Measurements from ENCODE around the gene EN2. TPM values are rescaled to one million over a fixed set of nuclear protein-coding genes. Genes with fewer than 3 reads are reported as not detected.

EN2 gene
- total and polyA plus RNA-seq, 8 donors = not detected

GRCh38 chr7:155429651-155430050 lies 28.3 kb upstream of the EN2 start:
- no peaks in the 10 kb centered on the region for H3K9me3 ChIP-seq
- DNase-seq (peak in 2 of 6 donors; percentile 16 to 20), ATAC-seq (no peak), FAIRE-seq (no peak)
- intact Hi-C loops (cut with DNase I) = no loop called here
- WGBS, 2 donors = 61 to 65% methylated on average over 6 of the region's 6 CpGs
- no peaks in the 10 kb centered on the region for H3K27me3 ChIP-seq
- H3K27ac ChIP-seq = no peak overlapping the region
- TF ChIP-seq CTCF (IDR thresholded peaks at IDR 0.05) = no peak
- H3K36me3 ChIP-seq = no peaks in the 10 kb centered on the region
- H3K4me1 ChIP-seq = no peaks in the 10 kb centered on the region
- H3K4me3 ChIP-seq = no peak overlapping the region

- FAIRE-seq = no peak
- Histone ChIP-seq H3K9me3 (no peaks in the 10 kb centered on the region), H3K27ac (no peak overlapping the region), H3K4me1 (no peaks in the 10 kb centered on the region), H3K4me3 (no peak overlapping the region), H3K27me3 (no peaks in the 10 kb centered on the region), H3K36me3 (no peaks in the 10 kb centered on the region)
- intact Hi-C loops (cut with DNase I) = no loop called here
- DNase-seq = peak in 2 of 6 donors; percentile 3 to 16
- WGBS, 2 donors = 44 to 54% methylated on average over 10 of the region's 10 CpGs
- no peak for TF ChIP-seq CTCF (IDR thresholded peaks at IDR 0.05)
- ATAC-seq = no peak
Measured at GRCh38 chr7:155430606-155431005, 27.3 kb upstream of the EN2 start.

GRCh38 chr7:155431231-155431630 lies 26.7 kb upstream of the EN2 start:
- Histone ChIP-seq H3K36me3 (no peaks in the 10 kb centered on the region), H3K4me1 (no peaks in the 10 kb centered on the region), H3K9me3 (no peaks in the 10 kb centered on the region), H3K27ac (no peak overlapping the region), H3K27me3 (no peaks in the 10 kb centered on the region), H3K4me3 (no peak overlapping the region)
- FAIRE-seq (no peak), ATAC-seq (no peak), DNase-seq (no peak)
- 63 to 75% methylated on average over 12 of the region's 12 CpGs for WGBS, 2 donors
- intact Hi-C loops (cut with DNase I) = no loop called here
- no peak for TF ChIP-seq CTCF (IDR thresholded peaks at IDR 0.05)

- Histone ChIP-seq H3K9me3 (no peaks in the 10 kb centered on the region), H3K27ac (no peak overlapping the region), H3K4me1 (no peaks in the 10 kb centered on the region), H3K4me3 (no peak overlapping the region), H3K36me3 (no peaks in the 10 kb centered on the region), H3K27me3 (no peaks in the 10 kb centered on the region)
- peak in 2 of 6 donors; percentile 20 to 24 for DNase-seq
- no peak for TF ChIP-seq CTCF (IDR thresholded peaks at IDR 0.05)
- WGBS, 2 donors = 69 to 70% methylated on average over 14 of the region's 14 CpGs
- FAIRE-seq = no peak
- intact Hi-C loops (cut with DNase I) = no loop called here
- no peak for ATAC-seq
Measured at GRCh38 chr7:155431711-155432110, 26.2 kb upstream of the EN2 start.

GRCh38 chr7:155435110-155435509 lies 22.8 kb upstream of the EN2 start:
- H3K9me3 ChIP-seq = no peaks in the 10 kb centered on the region
- TF ChIP-seq CTCF (IDR thresholded peaks at IDR 0.05) = no peak
- H3K27me3 ChIP-seq = no peaks in the 10 kb centered on the region
- no peak overlapping the region for H3K27ac ChIP-seq
- intact Hi-C loops (cut with DNase I) = no loop called here
- peak in 1 of 6 donors; percentile 4 for DNase-seq
- 63 to 66% methylated on average over 3 of the region's 3 CpGs for WGBS, 2 donors
- H3K36me3 ChIP-seq = no peaks in the 10 kb centered on the region
- ATAC-seq = no peak
- FAIRE-seq = no peak
- no peaks in the 10 kb centered on the region for H3K4me1 ChIP-seq
- no peak overlapping the region for H3K4me3 ChIP-seq
